ENCODE results near the gene SORL1.

The SORL1 gene

DNA sequence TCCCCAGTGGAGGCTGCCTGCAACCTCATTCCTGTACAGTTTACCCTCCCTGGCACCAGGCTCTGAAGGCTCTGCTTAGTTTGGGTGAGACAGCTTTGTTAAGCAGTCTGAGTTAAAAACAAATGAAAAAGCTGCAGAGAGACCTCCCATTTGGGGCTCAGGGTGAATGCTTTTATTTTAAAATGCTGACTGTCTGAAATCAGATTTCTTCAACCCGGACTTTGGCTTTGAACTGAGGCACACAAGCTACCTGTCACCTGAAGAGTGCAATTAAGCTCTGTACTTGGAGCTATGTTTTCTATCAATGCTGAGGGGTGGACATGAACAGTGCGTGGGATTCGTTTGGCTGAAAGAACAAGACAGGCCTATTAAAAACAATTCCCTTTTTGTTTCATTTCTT lies 218.2 kb downstream of the SORL1 start:
- no peak for DNase-seq

DNA sequence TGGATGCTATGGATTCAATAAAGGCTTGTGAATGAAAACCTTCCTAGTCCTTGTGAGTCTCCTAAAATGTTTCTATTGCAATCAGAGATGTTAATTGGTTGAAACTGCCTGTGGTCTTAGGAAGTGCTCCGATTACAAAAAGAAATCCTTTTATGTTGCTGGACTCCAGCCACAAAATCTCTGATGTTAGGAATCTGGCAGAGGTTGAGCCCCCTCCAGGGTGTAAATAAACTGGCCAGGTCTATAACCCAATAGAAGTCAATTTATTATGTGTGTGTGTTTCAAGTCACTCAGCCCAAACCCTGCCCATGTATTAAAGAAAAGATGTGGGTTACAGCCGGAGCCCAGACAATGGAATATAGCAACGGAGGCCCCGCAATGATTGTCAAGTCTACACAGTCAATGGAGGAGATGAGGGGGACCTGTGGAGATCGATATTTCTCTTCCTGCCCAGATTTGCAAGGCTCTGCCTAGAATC lies 218.7 kb downstream of the SORL1 start:
- no peak for DNase-seq

DNA sequence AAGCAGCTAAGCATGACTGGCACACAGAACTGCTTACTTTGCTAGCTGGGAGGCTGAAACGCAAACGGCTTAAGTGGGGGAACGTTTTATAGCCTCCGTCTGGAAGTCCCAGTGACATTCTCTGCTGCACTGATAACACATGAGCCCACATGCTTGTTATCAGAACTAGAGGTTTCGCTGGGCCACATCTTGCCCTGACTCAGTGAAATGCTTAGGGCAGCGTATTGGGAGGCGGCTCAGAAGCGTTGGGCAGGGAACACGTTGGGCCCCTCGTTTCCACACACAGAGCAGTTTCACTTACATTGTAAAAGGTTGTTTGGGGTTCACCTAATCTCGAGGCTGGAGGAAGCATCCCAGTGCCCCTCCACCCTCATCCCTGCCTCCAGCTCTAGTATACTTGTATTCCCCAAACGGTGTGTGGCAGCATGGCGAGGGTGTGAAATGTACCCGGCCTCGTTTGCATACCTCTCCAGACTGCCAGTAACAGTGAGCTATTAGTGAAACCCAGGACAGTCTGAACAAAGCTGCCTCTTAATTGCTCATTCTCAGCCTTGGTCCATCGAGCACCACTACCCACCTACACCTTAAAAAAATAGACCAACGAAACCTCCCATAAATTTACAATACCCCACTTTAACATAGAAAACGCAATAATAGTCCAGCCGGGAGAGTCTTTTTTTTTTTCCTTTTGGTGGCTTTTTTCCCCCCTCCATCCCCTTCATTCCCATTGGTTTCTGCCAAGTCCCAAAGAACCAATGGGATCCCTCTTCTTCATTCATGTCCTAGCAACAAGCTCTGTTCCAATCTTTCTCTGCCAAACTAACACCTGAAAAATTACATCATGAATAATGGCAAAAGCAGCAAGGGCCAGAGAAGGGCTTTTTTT lies 219.4 kb downstream of the SORL1 start:
- DNase-seq = peak; percentile 0

DNA sequence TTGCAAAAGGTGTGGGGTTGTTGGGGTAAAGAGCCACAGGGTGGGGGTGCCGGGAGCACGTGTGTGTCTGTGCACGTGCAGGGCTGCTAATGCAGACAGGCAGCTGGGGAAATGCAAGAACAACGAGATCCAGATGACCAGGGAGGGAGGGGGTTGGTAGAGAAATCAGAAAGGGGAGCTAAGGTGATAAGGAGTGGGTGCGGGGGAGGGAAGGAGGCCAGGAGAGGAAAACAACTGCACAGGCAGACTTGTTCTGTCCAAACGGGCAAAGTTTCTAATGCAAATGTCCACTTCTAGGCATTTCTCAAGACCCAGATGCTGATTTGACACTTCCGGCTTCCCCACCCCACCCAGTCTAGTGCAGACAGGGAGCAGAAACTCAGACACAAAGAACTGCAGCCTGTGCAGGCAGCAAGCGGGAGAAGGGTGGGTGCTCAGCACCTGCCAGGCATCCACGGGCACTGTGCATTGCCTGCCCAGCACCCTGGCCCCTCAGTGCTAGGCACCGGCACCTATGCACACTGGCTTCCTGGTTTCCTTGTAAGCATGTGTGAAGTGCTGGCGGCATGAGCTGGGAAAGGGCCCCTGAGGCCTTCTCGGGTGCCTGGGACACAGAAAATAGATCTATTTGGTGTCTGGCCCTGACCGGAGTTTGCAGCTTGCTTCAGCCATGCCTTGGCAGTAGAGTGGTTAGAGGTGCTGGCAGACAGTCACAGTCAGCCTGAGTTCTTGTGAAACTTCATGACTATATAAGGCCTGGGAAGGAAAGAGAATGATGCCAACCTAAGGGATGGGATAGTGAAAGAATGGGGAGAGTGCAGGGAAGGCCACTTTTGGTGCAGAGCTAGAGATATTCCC lies 220.7 kb downstream of the SORL1 start:
- DNase-seq = no peak

- no peak for DNase-seq
These were observed 229.6 kb downstream of the SORL1 start for GRCh38 chr11:121681550-121682268.

Data from NCI-H2171 treated with DMSO at 0.1 percent for 48 hours (cell line).